SK-N-SH (cell line): ENCODE data around the gene TSEN15. TPM values are rescaled to one million over a fixed set of nuclear protein-coding genes. Genes with fewer than 3 reads are reported as not detected.

Source experiments
- CTCF ChIA-PET: fragments of 300-600, 350-600 bp; formaldehyde crosslinking; extraction: SDS; loops from one replicate; lab custom pipeline; 2021; lab: Yijun Ruan, JAX
- POLR2A ChIA-PET: fragments of 350-600 bp; sonication (Branson Sonifier 250); formaldehyde crosslinking; extraction: SDS; loops from one replicate; lab custom pipeline; 2020; ENCODE audit warnings: antibody characterized with exemption, inconsistent platforms; lab: Yijun Ruan, JAX
- DNase-seq: peaks from one replicate; pipeline ENCODE4 v3.0.0; 2012
- H2AFZ ChIP-seq: fragments of 200-600 bp; sonication (generic); 2 replicates; pipeline ENCODE4 v1.8.1; 2016; ENCODE audit warnings: antibody characterized with exemption, mild to moderate bottlenecking, low read depth
- H3F3A ChIP-seq: fragments of 200-600 bp; sonication (generic); replicated peaks from 2 replicates; pipeline ENCODE3; 2016; ENCODE audit warnings: antibody characterized with exemption, mild to moderate bottlenecking; ENCODE audit not compliant: insufficient read depth
- H3K27ac ChIP-seq, 2 experiments: fragments of 200-500 bp in 1 of 2; fragments of 200-600 bp in 1 of 2; sonication (Bioruptor generic) in 1 of 2; sonication (generic), shearing (Covaris generic) in 1 of 2; 2 replicates each; pipeline versions ENCODE4 v1.5.1 to v1.6.1; 2014 to 2016; ENCODE audit warnings: low read depth in 2 of 2, inconsistent platforms in 1 of 2, low read length in 1 of 2, mild to moderate bottlenecking in 1 of 2, mixed read lengths in 1 of 2
- H3K27me3 ChIP-seq: fragments of 200-600 bp; sonication (generic), shearing (Covaris generic); 2 replicates; pipeline ENCODE4 v1.6.1; 2016; ENCODE audit warnings: mixed run types; ENCODE audit not compliant: insufficient read depth
- H3K36me3 ChIP-seq, 2 experiments: fragments of 200-500 bp in 1 of 2; fragments of 200-600 bp in 1 of 2; sonication (Bioruptor generic) in 1 of 2; sonication (generic) in 1 of 2; replicated peaks in 1 of 2; 2 replicates each; pipeline versions ENCODE3 to v1.5.1; 2014 to 2016; ENCODE audit warnings: low read length in 1 of 2, mild to moderate bottlenecking in 1 of 2; ENCODE audit not compliant: insufficient read depth in 2 of 2, control insufficient read depth in 1 of 2
- H3K4me1 ChIP-seq, 2 experiments: fragments of 200-500 bp in 1 of 2; fragments of 200-600 bp in 1 of 2; sonication (Bioruptor generic) in 1 of 2; sonication (generic), shearing (Covaris generic) in 1 of 2; 2 replicates each; pipeline versions ENCODE4 v1.5.1 to v1.6.1; 2014 to 2016; ENCODE audit warnings: low read depth in 1 of 2, low read length in 1 of 2, mixed run types in 1 of 2; ENCODE audit not compliant: insufficient read depth in 2 of 2, control insufficient read depth in 1 of 2
- H3K4me2 ChIP-seq: fragments of 200-600 bp; sonication (generic), shearing (Covaris generic); 2 replicates; pipeline ENCODE4 v1.6.1; 2017; ENCODE audit warnings: mixed run types
- H3K4me3 ChIP-seq, 2 experiments: fragments of 200-500 bp in 1 of 2; fragments of 200-600 bp in 1 of 2; sonication (Bioruptor generic) in 1 of 2; sonication (generic), shearing (Covaris generic) in 1 of 2; 2 replicates each; pipeline versions ENCODE4 v1.5.1 to v1.8.1; 2014 to 2016; ENCODE audit warnings: low read depth in 2 of 2, inconsistent platforms in 1 of 2, low read length in 1 of 2, mild to moderate bottlenecking in 1 of 2, mixed read lengths in 1 of 2, moderate library complexity in 1 of 2
- H3K79me2 ChIP-seq: fragments of 200-600 bp; sonication (generic); 2 replicates; pipeline ENCODE4 v1.8.1; 2017; ENCODE audit warnings: mild to moderate bottlenecking; ENCODE audit not compliant: insufficient read depth
- H3K9ac ChIP-seq: fragments of 200-600 bp; sonication (generic); 2 replicates; pipeline ENCODE4 v1.6.1; 2017; ENCODE audit warnings: mixed run types
- H3K9me2 ChIP-seq: fragments of 200-600 bp; sonication (generic); 2 replicates; pipeline ENCODE4 v1.6.1; 2017; ENCODE audit warnings: mixed run types
- H3K9me3 ChIP-seq: fragments of 200-600 bp; sonication (generic); 2 replicates; pipeline ENCODE4 v1.6.1; 2017; ENCODE audit warnings: mixed run types, mild to moderate bottlenecking, moderate library complexity
- H4K20me1 ChIP-seq: fragments of 200-600 bp; sonication (generic); 2 replicates; pipeline ENCODE4 v1.6.1; 2017; ENCODE audit warnings: mild to moderate bottlenecking, mixed run types; ENCODE audit not compliant: insufficient read depth
- CHD2 ChIP-seq: fragments of 150-350 bp; IDR thresholded peaks from 2 replicates; pipeline ENCODE4 v1.6.1; 2018; ENCODE audit warnings: low read length; ENCODE audit not compliant: partially characterized antibody
- FOXJ3 ChIP-seq: sonication (generic); formaldehyde crosslinking; IDR thresholded peaks from 2 replicates; pipeline ENCODE4 v1.5.1; 2020; ENCODE audit warnings: mild to moderate bottlenecking, missing genetic modification reagents
- GABPA ChIP-seq: IDR thresholded peaks from 2 replicates; pipeline ENCODE4 v1.4.0; 2012; ENCODE audit warnings: low read depth, mild to moderate bottlenecking
- GATA2 ChIP-seq: sonication (generic); formaldehyde crosslinking; IDR thresholded peaks from 2 replicates; pipeline ENCODE4 v1.5.0; 2020; ENCODE audit warnings: mild to moderate bottlenecking, missing genetic modification reagents
- JUND ChIP-seq: IDR thresholded peaks from 2 replicates; pipeline ENCODE4 v1.4.0; 2012
- MEF2A ChIP-seq: IDR thresholded peaks from 2 replicates; pipeline ENCODE4 v1.4.0; 2012; ENCODE audit warnings: low read depth, borderline replicate concordance
- MXI1 ChIP-seq: IDR thresholded peaks from 2 replicates; pipeline ENCODE4 v1.6.1; 2012; ENCODE audit warnings: mild to moderate bottlenecking, low read depth, low read length, improper control_type of control experiment
- NFIC ChIP-seq: IDR thresholded peaks from 2 replicates; pipeline ENCODE4 v1.4.0; 2012; ENCODE audit warnings: borderline replicate concordance
- NRF1 ChIP-seq: IDR thresholded peaks from 2 replicates; pipeline ENCODE4 v1.6.1; 2012; ENCODE audit warnings: low read depth, mild to moderate bottlenecking, low read length
- RAD21 ChIP-seq: IDR thresholded peaks from 2 replicates; pipeline ENCODE4 v1.6.1; 2012; ENCODE audit warnings: mild to moderate bottlenecking, low read length
- RCOR1 ChIP-seq: fragments of 150-350 bp; IDR thresholded peaks from 2 replicates; pipeline ENCODE4 v1.6.1; 2017; ENCODE audit warnings: antibody characterized with exemption, low read length
- RFX5 ChIP-seq: IDR thresholded peaks from 2 replicates; pipeline ENCODE4 v1.6.1; 2012; ENCODE audit warnings: mild to moderate bottlenecking, improper control_type of control experiment, low read length
- RXRA ChIP-seq: IDR thresholded peaks from 2 replicates; pipeline ENCODE4 v1.4.0; 2012; ENCODE audit warnings: low read depth, mild to moderate bottlenecking, borderline replicate concordance
- SIN3A ChIP-seq: IDR thresholded peaks from 2 replicates; pipeline ENCODE4 v1.6.1; 2012; ENCODE audit warnings: low read depth, mild to moderate bottlenecking, low read length, moderate library complexity, borderline replicate concordance
- SMC3 ChIP-seq: IDR thresholded peaks from 2 replicates; pipeline ENCODE4 v1.6.1; 2012; ENCODE audit warnings: low read depth, low read length, improper control_type of control experiment
- USF2 ChIP-seq: fragments of 150-350 bp; IDR thresholded peaks from 2 replicates; pipeline ENCODE4 v1.6.1; 2017; ENCODE audit warnings: antibody characterized with exemption, low read length, low read depth, borderline replicate concordance
- WGBS: methylation state at CpG from one replicate; pipeline ENCODE4 v1.1.6; 2017; ENCODE audit warnings: low lambda C conversion rate; 5-methylcytosine and 5-hydroxymethylcytosine counted together
- polyA plus RNA-seq, 3 experiments: library from polyadenylated mRNA; depleted of rRNA; stranded (reverse); fragments of >200 nt; gene quantifications; 2 replicates each; pipeline ENCODE4 v1.2.3, GENCODE V29; 2012
- TF ChIP-seq, protein P1 (sequence below): fragments of 150-350 bp; IDR thresholded peaks from 2 replicates; pipeline ENCODE4 v1.6.1; 2016; ENCODE audit warnings: mild to moderate bottlenecking, low read depth, low read length
- TF ChIP-seq, protein P2 (sequence below): fragments of 200-600 bp; sonication (generic); IDR thresholded peaks from 2 replicates; pipeline ENCODE4 v1.6.1; 2017; ENCODE audit warnings: antibody characterized with exemption, mild to moderate bottlenecking, moderate library complexity
- TF ChIP-seq, protein P3 (sequence below): IDR thresholded peaks from 2 replicates; pipeline ENCODE4 v1.4.0; 2012; ENCODE audit warnings: low read depth, borderline replicate concordance
- TF ChIP-seq, protein P4 (sequence below): IDR thresholded peaks from 2 replicates; pipeline ENCODE4 v1.4.0; 2012; ENCODE audit warnings: low read depth, borderline replicate concordance
- TF ChIP-seq, protein P5 (sequence below): IDR thresholded peaks from 2 replicates; pipeline ENCODE4; 2012

TSEN15 gene
- polyA plus RNA-seq, 1 of the 3 experiments (the other 2 are of a cell fraction) = 29.0 TPM

DNA sequence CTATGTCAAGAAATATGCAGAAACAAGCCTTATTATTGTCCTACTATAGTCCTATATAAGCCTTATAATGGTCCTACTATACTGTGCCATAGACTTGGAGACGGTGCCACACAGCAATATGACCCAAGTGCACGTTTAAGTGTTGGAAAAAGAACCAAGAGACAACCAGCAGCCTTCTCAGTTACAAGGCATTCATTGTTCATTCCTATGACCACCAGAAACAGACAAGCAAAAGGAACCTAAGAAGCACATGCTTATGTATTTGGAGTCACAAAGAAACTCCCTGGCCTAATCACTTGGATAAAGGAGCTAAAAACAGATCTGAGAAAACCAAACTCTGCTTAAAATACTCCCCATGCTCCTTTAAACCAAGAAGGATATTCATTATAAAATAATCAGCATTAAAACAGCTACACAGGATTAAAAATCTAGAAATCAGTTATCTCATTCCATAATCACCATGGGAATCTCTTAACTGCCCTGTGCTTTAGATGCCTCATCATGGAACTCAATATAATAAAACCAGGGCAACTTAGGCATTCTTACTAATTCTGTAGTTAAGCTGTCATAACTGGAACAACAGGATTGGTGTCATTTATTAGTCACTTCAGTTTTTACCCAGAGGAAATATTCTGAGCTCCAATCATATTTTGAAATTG, 21.0 kb upstream of the TSEN15 start (continued):
- TF ChIP-seq, protein P1, sequence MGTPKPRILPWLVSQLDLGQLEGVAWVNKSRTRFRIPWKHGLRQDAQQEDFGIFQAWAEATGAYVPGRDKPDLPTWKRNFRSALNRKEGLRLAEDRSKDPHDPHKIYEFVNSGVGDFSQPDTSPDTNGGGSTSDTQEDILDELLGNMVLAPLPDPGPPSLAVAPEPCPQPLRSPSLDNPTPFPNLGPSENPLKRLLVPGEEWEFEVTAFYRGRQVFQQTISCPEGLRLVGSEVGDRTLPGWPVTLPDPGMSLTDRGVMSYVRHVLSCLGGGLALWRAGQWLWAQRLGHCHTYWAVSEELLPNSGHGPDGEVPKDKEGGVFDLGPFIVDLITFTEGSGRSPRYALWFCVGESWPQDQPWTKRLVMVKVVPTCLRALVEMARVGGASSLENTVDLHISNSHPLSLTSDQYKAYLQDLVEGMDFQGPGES = no peak
- TF ChIP-seq SIN3A = no peak
- TF ChIP-seq, protein P2, sequence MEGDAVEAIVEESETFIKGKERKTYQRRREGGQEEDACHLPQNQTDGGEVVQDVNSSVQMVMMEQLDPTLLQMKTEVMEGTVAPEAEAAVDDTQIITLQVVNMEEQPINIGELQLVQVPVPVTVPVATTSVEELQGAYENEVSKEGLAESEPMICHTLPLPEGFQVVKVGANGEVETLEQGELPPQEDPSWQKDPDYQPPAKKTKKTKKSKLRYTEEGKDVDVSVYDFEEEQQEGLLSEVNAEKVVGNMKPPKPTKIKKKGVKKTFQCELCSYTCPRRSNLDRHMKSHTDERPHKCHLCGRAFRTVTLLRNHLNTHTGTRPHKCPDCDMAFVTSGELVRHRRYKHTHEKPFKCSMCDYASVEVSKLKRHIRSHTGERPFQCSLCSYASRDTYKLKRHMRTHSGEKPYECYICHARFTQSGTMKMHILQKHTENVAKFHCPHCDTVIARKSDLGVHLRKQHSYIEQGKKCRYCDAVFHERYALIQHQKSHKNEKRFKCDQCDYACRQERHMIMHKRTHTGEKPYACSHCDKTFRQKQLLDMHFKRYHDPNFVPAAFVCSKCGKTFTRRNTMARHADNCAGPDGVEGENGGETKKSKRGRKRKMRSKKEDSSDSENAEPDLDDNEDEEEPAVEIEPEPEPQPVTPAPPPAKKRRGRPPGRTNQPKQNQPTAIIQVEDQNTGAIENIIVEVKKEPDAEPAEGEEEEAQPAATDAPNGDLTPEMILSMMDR = no peak

GRCh38 chr1:184031092-184031408, 20.5 kb upstream of the TSEN15 start:
- 72% methylated on average over 1 of the region's 1 CpG for WGBS
- no peak overlapping the region for H2AFZ ChIP-seq
- H3F3A ChIP-seq = peaks cover 12% of the 10 kb centered on the region
- no peaks in the 10 kb centered on the region for H3K9me3 ChIP-seq
- no peak for DNase-seq
- no peaks in the 10 kb centered on the region for H3K9me2 ChIP-seq
- H3K79me2 ChIP-seq = no peaks in the 10 kb centered on the region
- H3K27me3 ChIP-seq = no peaks in the 10 kb centered on the region
- no peaks in the 10 kb centered on the region for H3K36me3 ChIP-seq
- POLR2A ChIA-PET = no interaction called here
- H3K9ac ChIP-seq = no peak overlapping the region
- H3K4me2 ChIP-seq = no peak overlapping the region
- peaks cover 2 to 47% of the 10 kb centered on the region in 2 experiments; a peak in 3 of 4 replicates for H3K4me1 ChIP-seq
- CTCF ChIA-PET = interaction anchor here (1.8 kb wide), 1 partner anchor 115 kb away, joined by 4 read pairs; no protein-coding TSS in a partner anchor
- no peaks in the 10 kb centered on the region for H4K20me1 ChIP-seq
- no peak overlapping the region for H3K27ac ChIP-seq
- TF ChIP-seq RXRA = no peak
- no peak for TF ChIP-seq RCOR1
- TF ChIP-seq RFX5 = no peak
- no peak for TF ChIP-seq SMC3
- no peak for TF ChIP-seq NFIC
- TF ChIP-seq USF2 = no peak
- no peak for TF ChIP-seq CHD2
- TF ChIP-seq, protein P3, sequence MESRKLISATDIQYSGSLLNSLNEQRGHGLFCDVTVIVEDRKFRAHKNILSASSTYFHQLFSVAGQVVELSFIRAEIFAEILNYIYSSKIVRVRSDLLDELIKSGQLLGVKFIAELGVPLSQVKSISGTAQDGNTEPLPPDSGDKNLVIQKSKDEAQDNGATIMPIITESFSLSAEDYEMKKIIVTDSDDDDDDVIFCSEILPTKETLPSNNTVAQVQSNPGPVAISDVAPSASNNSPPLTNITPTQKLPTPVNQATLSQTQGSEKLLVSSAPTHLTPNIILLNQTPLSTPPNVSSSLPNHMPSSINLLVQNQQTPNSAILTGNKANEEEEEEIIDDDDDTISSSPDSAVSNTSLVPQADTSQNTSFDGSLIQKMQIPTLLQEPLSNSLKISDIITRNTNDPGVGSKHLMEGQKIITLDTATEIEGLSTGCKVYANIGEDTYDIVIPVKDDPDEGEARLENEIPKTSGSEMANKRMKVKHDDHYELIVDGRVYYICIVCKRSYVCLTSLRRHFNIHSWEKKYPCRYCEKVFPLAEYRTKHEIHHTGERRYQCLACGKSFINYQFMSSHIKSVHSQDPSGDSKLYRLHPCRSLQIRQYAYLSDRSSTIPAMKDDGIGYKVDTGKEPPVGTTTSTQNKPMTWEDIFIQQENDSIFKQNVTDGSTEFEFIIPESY = no peak
- TF ChIP-seq, protein P4, sequence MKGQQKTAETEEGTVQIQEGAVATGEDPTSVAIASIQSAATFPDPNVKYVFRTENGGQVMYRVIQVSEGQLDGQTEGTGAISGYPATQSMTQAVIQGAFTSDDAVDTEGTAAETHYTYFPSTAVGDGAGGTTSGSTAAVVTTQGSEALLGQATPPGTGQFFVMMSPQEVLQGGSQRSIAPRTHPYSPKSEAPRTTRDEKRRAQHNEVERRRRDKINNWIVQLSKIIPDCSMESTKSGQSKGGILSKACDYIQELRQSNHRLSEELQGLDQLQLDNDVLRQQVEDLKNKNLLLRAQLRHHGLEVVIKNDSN = no peak
- TF ChIP-seq, protein P5, sequence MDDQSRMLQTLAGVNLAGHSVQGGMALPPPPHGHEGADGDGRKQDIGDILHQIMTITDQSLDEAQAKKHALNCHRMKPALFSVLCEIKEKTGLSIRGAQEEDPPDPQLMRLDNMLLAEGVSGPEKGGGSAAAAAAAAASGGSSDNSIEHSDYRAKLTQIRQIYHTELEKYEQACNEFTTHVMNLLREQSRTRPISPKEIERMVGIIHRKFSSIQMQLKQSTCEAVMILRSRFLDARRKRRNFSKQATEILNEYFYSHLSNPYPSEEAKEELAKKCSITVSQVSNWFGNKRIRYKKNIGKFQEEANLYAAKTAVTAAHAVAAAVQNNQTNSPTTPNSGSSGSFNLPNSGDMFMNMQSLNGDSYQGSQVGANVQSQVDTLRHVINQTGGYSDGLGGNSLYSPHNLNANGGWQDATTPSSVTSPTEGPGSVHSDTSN = no peak
- no peak for TF ChIP-seq GATA2
- TF ChIP-seq MEF2A = no peak
- no peak for TF ChIP-seq JUND
- no peak for TF ChIP-seq RAD21
- no peak for TF ChIP-seq NRF1
- TF ChIP-seq MXI1 = no peak
- TF ChIP-seq GABPA = no peak
- no peak for TF ChIP-seq FOXJ3 (CRISPR knock-in tag)
- TF ChIP-seq, all 33 proteins: peak for 0
- no peak overlapping the region for H3K4me3 ChIP-seq
